GM12801 (cell line): Measurements from ENCODE around the gene RAPGEF1.

Experiments
- CTCF ChIP-seq: IDR thresholded peaks from one replicate; pipeline ENCODE4 v1.5.1; 2011; ENCODE audit warnings: control low read depth; ENCODE audit not compliant: insufficient read length; ENCODE audit errors: extremely low read depth

The RAPGEF1 gene

GRCh38 chr9:131633491-131634031, 106.3 kb downstream of the RAPGEF1 start:
- TF ChIP-seq CTCF = no peak

- no peak for TF ChIP-seq CTCF
Measured at GRCh38 chr9:131631306-131631705, 108.6 kb downstream of the RAPGEF1 start.

- no peak for TF ChIP-seq CTCF
Measured at GRCh38 chr9:131630205-131630831, 109.6 kb downstream of the RAPGEF1 start.

GRCh38 chr9:131629825-131630204, 110.1 kb downstream of the RAPGEF1 start:
- no peak for TF ChIP-seq CTCF

- no peak for TF ChIP-seq CTCF
Measured at GRCh38 chr9:131629226-131629500, 110.7 kb downstream of the RAPGEF1 start.

GRCh38 chr9:131628459-131629225, 111.2 kb downstream of the RAPGEF1 start:
- TF ChIP-seq CTCF = no peak

- TF ChIP-seq CTCF = no peak
Measured at GRCh38 chr9:131627648-131628458, 112.0 kb downstream of the RAPGEF1 start.
